Suprapubic skin (tissue), 4 donors: ENCODE data around the gene ABCC6.

Experiments
- EP300 ChIP-seq: sonication (generic); formaldehyde crosslinking; IDR thresholded peaks from one replicate; pipeline ENCODE4 v1.6.1; 2017; ENCODE audit warnings: antibody characterized with exemption
- POLR2A ChIP-seq, 2 donors: fragments of 450-650 bp; IDR thresholded peaks; one replicate each; pipeline ENCODE4 v1.6.1; 2017; ENCODE audit warnings: antibody characterized with exemption in 2 of 2, mild to moderate bottlenecking in 2 of 2, moderate library complexity in 2 of 2
- POLR2AphosphoS5 ChIP-seq, 3 donors: sonication (generic); formaldehyde crosslinking; IDR thresholded peaks; one replicate each; pipeline ENCODE4 v1.6.1; 2017; ENCODE audit warnings: antibody characterized with exemption in 3 of 3
- TF ChIP-seq, protein P1 (sequence below), 2 donors: fragments of 200-600 bp in 1 of 2; fragments of 450-650 bp in 1 of 2; sonication (generic) in 1 of 2; IDR thresholded peaks; one replicate each; pipeline ENCODE4 v1.5.1; 2016 to 2019; ENCODE audit warnings: antibody characterized with exemption in 2 of 2, mild to moderate bottlenecking in 1 of 2, moderate library complexity in 1 of 2

- TF ChIP-seq POLR2AphosphoS5 (IDR thresholded peaks at IDR 0.05) (no peak), POLR2A (IDR thresholded peaks at IDR 0.05) (no peak), EP300 (no peak)
- TF ChIP-seq, protein P1, sequence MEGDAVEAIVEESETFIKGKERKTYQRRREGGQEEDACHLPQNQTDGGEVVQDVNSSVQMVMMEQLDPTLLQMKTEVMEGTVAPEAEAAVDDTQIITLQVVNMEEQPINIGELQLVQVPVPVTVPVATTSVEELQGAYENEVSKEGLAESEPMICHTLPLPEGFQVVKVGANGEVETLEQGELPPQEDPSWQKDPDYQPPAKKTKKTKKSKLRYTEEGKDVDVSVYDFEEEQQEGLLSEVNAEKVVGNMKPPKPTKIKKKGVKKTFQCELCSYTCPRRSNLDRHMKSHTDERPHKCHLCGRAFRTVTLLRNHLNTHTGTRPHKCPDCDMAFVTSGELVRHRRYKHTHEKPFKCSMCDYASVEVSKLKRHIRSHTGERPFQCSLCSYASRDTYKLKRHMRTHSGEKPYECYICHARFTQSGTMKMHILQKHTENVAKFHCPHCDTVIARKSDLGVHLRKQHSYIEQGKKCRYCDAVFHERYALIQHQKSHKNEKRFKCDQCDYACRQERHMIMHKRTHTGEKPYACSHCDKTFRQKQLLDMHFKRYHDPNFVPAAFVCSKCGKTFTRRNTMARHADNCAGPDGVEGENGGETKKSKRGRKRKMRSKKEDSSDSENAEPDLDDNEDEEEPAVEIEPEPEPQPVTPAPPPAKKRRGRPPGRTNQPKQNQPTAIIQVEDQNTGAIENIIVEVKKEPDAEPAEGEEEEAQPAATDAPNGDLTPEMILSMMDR (IDR thresholded peaks at IDR 0.05), result no peak
Measured at GRCh38 chr16:16150878-16151152, 72.5 kb downstream of the ABCC6 start.
